Uterus (tissue), 2 donors: ENCODE results near the gene DPH6.

ENCODE experiments used
- CTCF ChIP-seq, 4 experiments: fragments of 200-600 bp in 2 of 4; fragments of 450-650 bp in 2 of 4; sonication (generic) in 2 of 4; IDR thresholded peaks; one replicate each; pipeline ENCODE4 v1.5.1; 2016 to 2019; ENCODE audit warnings: antibody characterized with exemption in 4 of 4, mild to moderate bottlenecking in 2 of 4, moderate library complexity in 1 of 4
- POLR2A ChIP-seq, 2 donors: fragments of 450-650 bp; IDR thresholded peaks; one replicate each; pipeline ENCODE4 v1.6.1; 2016; ENCODE audit warnings: antibody characterized with exemption in 2 of 2, mild to moderate bottlenecking in 1 of 2, moderate library complexity in 1 of 2

GRCh38 chr15:35481992-35482391 lies 64.0 kb downstream of the DPH6 start:
- TF ChIP-seq CTCF (IDR thresholded peaks at IDR 0.05) (no peak), POLR2A (IDR thresholded peaks at IDR 0.05) (no peak)
